Hepatocyte (in vitro differentiated cells): ENCODE measurements around the gene ERGIC1. TPM values are rescaled to one million over a fixed set of nuclear protein-coding genes. Genes with fewer than 3 reads are reported as not detected.

Experiments used
- DNase-seq: peaks from one replicate; pipeline ENCODE4 v3.0.0-alpha.2; 2016; ENCODE audit warnings: low spot score
- H2AFZ ChIP-seq: fragments of 200-600 bp; sonication (generic); 2 replicates; pipeline ENCODE4 v1.6.0; 2016; ENCODE audit warnings: antibody characterized with exemption, mild to moderate bottlenecking
- H3K27ac ChIP-seq: fragments of 200-600 bp; sonication (generic); 2 replicates; pipeline ENCODE4 v1.5.1; 2016; ENCODE audit warnings: mild to moderate bottlenecking
- H3K27me3 ChIP-seq: fragments of 200-600 bp; sonication (generic); 2 replicates; pipeline ENCODE4 v1.6.1; 2016
- H3K36me3 ChIP-seq: fragments of 200-600 bp; sonication (generic); replicated peaks from 2 replicates; pipeline ENCODE4 v1.5.1; 2016; ENCODE audit warnings: low read depth; ENCODE audit not compliant: insufficient read depth
- H3K4me1 ChIP-seq: fragments of 200-600 bp; sonication (generic); 2 replicates; pipeline ENCODE4 v1.5.1; 2016; ENCODE audit warnings: mild to moderate bottlenecking, moderate library complexity; ENCODE audit not compliant: insufficient read depth
- H3K4me2 ChIP-seq: fragments of 200-600 bp; sonication (generic); 2 replicates; pipeline ENCODE4 v1.6.0; 2016
- H3K4me3 ChIP-seq: fragments of 200-600 bp; sonication (generic); 2 replicates; pipeline ENCODE4 v1.5.1; 2016; ENCODE audit warnings: mild to moderate bottlenecking
- H3K79me2 ChIP-seq: fragments of 200-600 bp; sonication (generic); 2 replicates; pipeline ENCODE4 v1.6.0; 2017; ENCODE audit warnings: mild to moderate bottlenecking
- H3K9me2 ChIP-seq: fragments of 200-600 bp; sonication (generic); replicated peaks from 2 replicates; pipeline ENCODE4 v1.6.0; 2017; ENCODE audit warnings: mild to moderate bottlenecking; ENCODE audit not compliant: insufficient read depth
- H3K9me3 ChIP-seq: fragments of 200-600 bp; sonication (generic); 2 replicates; pipeline ENCODE4 v1.5.1; 2016; ENCODE audit warnings: low read depth, mild to moderate bottlenecking
- H4K20me1 ChIP-seq: fragments of 200-600 bp; sonication (generic); 2 replicates; pipeline ENCODE4 v1.6.0; 2016; ENCODE audit warnings: mild to moderate bottlenecking; ENCODE audit not compliant: insufficient read depth, poor library complexity, severe bottlenecking
- EZH2 ChIP-seq: fragments of 200-600 bp; sonication (generic); IDR thresholded peaks from 2 replicates; pipeline ENCODE4 v1.6.1; 2016; ENCODE audit warnings: antibody characterized with exemption, mild to moderate bottlenecking, borderline replicate concordance
- EZH2phosphoT487 ChIP-seq: fragments of 200-600 bp; sonication (generic); IDR thresholded peaks from one replicate; pipeline ENCODE4 v1.6.1; 2018; ENCODE audit warnings: antibody characterized with exemption, mild to moderate bottlenecking, low read depth, moderate library complexity; ENCODE audit not compliant: unreplicated experiment, severe bottlenecking
- WGBS: methylation state at CpG from one replicate; pipeline ENCODE4 v1.1.6; 2016; ENCODE audit warnings: low lambda C conversion rate; ENCODE audit errors: missing lambda C conversion rate; 5-methylcytosine and 5-hydroxymethylcytosine counted together
- polyA plus RNA-seq: library from polyadenylated mRNA; unstranded; fragments of >200 nt; fragmentation: Nextera tagmentation; extraction: Ambion mirVana; gene quantifications from 2 replicates; pipeline ENCODE4 v1.2.1, GENCODE V29; 2016
- total RNA-seq: library from RNA; depleted of rRNA; stranded (reverse); fragments of >200 nt; gene quantifications from 2 replicates; pipeline ENCODE4 v1.2.3, GENCODE V29; 2014
- TF ChIP-seq, protein P1 (sequence below): fragments of 200-600 bp; sonication (generic); IDR thresholded peaks from 2 replicates; pipeline ENCODE4 v1.5.1; 2016; ENCODE audit warnings: antibody characterized with exemption, mild to moderate bottlenecking; ENCODE audit not compliant: poor library complexity

Gene ERGIC1
- total and polyA plus RNA-seq, 2 experiments from 2014 or later = 39.1 to 107 TPM

DNA sequence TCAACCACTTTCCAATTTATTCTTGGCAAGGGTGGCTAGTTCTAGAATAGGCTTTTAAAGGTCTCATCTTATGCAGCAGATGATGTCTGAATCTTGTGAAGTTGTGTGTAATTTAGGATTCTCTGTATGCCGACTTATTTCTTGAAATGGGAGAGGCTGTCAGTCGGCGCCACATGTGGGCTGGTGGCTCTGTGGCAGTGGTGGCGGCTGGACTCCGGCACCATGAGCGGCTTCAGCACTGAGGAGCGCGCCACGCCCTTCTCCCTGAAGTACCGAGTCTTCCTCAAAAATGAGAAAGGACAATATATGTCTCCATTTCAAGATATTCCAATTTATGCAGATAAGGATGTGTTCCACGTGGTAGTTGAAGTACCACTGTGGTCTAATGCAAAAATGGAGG is 141.2 kb downstream of the ERGIC1 start:
- no peak overlapping the region for H2AFZ ChIP-seq
- no peak overlapping the region for H3K27ac ChIP-seq
- no peaks in the 10 kb centered on the region for H3K9me2 ChIP-seq
- H3K27me3 ChIP-seq = no peaks in the 10 kb centered on the region
- WGBS = 90% methylated on average over 11 of the region's 11 CpGs
- no peaks in the 10 kb centered on the region for H4K20me1 ChIP-seq
- TF ChIP-seq, protein P1, sequence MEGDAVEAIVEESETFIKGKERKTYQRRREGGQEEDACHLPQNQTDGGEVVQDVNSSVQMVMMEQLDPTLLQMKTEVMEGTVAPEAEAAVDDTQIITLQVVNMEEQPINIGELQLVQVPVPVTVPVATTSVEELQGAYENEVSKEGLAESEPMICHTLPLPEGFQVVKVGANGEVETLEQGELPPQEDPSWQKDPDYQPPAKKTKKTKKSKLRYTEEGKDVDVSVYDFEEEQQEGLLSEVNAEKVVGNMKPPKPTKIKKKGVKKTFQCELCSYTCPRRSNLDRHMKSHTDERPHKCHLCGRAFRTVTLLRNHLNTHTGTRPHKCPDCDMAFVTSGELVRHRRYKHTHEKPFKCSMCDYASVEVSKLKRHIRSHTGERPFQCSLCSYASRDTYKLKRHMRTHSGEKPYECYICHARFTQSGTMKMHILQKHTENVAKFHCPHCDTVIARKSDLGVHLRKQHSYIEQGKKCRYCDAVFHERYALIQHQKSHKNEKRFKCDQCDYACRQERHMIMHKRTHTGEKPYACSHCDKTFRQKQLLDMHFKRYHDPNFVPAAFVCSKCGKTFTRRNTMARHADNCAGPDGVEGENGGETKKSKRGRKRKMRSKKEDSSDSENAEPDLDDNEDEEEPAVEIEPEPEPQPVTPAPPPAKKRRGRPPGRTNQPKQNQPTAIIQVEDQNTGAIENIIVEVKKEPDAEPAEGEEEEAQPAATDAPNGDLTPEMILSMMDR = no peak
- TF ChIP-seq EZH2phosphoT487 = no peak
- no peak for TF ChIP-seq EZH2
- no peaks in the 10 kb centered on the region for H3K4me1 ChIP-seq
- no peaks in the 10 kb centered on the region for H3K36me3 ChIP-seq
- H3K9me3 ChIP-seq = no peaks in the 10 kb centered on the region
- no peak for DNase-seq
- H3K4me2 ChIP-seq = no peak overlapping the region
- H3K79me2 ChIP-seq = no peaks in the 10 kb centered on the region
- H3K4me3 ChIP-seq = no peak overlapping the region

DNA sequence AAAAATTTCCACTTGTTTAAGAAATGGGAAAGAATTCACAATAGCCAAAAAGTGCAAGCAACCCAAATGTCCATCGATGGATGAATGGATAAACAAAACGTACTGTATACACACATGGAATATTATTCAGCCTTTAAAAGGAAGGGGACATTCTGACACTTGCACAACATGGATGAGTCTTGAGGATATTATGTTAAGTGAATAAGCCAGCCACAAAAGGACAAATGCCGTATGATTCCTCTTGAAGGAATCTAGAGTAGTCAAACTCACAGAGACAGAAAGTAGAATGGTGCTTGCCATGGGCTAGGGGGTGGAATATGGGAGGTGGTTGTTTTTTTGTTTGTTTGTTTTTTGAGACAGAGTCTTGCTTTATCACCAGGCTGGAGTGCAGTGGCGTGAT is 145.7 kb downstream of the ERGIC1 start:
- H3K9me3 ChIP-seq = no peaks in the 10 kb centered on the region
- H3K36me3 ChIP-seq = no peaks in the 10 kb centered on the region
- peaks cover 8% of the 10 kb centered on the region for H3K79me2 ChIP-seq
- TF ChIP-seq EZH2 = no peak
- TF ChIP-seq, protein P1 = no peak
- TF ChIP-seq EZH2phosphoT487 = no peak
- H2AFZ ChIP-seq = no peak overlapping the region
- 83% methylated on average over 4 of the region's 4 CpGs for WGBS
- no peak overlapping the region for H3K4me2 ChIP-seq
- no peak overlapping the region for H3K27ac ChIP-seq
- H3K4me1 ChIP-seq = no peaks in the 10 kb centered on the region
- no peak overlapping the region for H3K4me3 ChIP-seq
- DNase-seq = no peak
- no peaks in the 10 kb centered on the region for H4K20me1 ChIP-seq
- no peaks in the 10 kb centered on the region for H3K9me2 ChIP-seq
- H3K27me3 ChIP-seq = no peaks in the 10 kb centered on the region

DNA sequence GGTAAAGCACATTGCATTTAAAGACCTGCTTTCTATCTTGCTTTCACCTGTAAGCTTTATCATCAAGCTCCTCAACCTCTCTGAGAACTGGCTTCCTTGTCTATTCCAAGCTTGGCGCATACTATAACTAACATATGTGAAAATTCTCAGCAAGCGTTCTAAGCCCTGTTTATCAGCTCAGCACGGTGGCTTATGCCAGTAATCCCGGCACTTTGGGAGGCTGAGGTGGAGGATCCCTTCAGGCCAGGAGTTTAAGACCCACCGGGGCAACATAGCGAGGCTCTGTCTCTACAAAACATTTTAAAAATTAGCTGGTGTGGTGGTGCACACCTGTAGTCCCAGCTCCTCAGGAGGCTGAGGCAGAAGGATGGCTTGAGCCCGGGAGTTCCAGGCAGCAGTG is 147.9 kb downstream of the ERGIC1 start:
- Histone ChIP-seq H3K4me1 (peaks cover 9% of the 10 kb centered on the region), H3K9me3 (no peaks in the 10 kb centered on the region), H2AFZ (no peak overlapping the region), H3K9me2 (no peaks in the 10 kb centered on the region), H3K4me3 (no peak overlapping the region), H3K36me3 (no peaks in the 10 kb centered on the region), H4K20me1 (peaks cover 15% of the 10 kb centered on the region), H3K4me2 (no peak overlapping the region), H3K27me3 (no peaks in the 10 kb centered on the region), H3K79me2 (peaks cover 28% of the 10 kb centered on the region), H3K27ac (no peak overlapping the region)
- 93% methylated on average over 7 of the region's 7 CpGs for WGBS
- DNase-seq = no peak
- TF ChIP-seq EZH2phosphoT487 (no peak), EZH2 (no peak)
- TF ChIP-seq, protein P1 = no peak
